Bronchial epithelial cell (primary cell): Measurements from ENCODE around the gene S100A4. TPM values are rescaled to one million over a fixed set of nuclear protein-coding genes. Genes with fewer than 3 reads are reported as not detected.
A peak's percentile ranks its signal among the peaks of the same experiment; 100 is the strongest.
"Not testable (repeated sequence)": the region's sequence is repeated elsewhere in the genome, so short reads cannot be mapped to it uniquely, and the experiment has no call there.

Experiments used
- DNase-seq: peaks from one replicate; pipeline ENCODE4 v3.0.0-alpha.2; 2010; ENCODE audit warnings: low read depth
- FAIRE-seq: peaks from 2 replicates; lab custom pipeline; 2011; peaks lifted over from hg19 to GRCh38; lab: Jason Lieb, UNC
- H3K27me3 ChIP-seq: 2 replicates; pipeline ENCODE4 v1.5.1; 2011; ENCODE audit warnings: low read length; ENCODE audit not compliant: control insufficient read depth, insufficient read depth
- H3K36me3 ChIP-seq: 2 replicates; pipeline ENCODE4 v1.5.1; 2011; ENCODE audit warnings: low read length; ENCODE audit not compliant: control insufficient read depth, insufficient read depth
- H3K4me3 ChIP-seq: 2 replicates; pipeline ENCODE4 v1.5.1; 2011; ENCODE audit warnings: mild to moderate bottlenecking, low read depth, low read length, control low read depth
- total RNA-seq: library from RNA; depleted of rRNA; stranded (reverse); fragments of >200 nt; gene quantifications from 2 replicates; pipeline ENCODE4 v1.2.1, GENCODE V29; 2014
- TF ChIP-seq, protein P1 (sequence below): IDR thresholded peaks from 2 replicates; pipeline ENCODE4 v1.5.1; 2011; ENCODE audit warnings: mild to moderate bottlenecking, moderate library complexity, low read length, control low read depth, inconsistent platforms; ENCODE audit not compliant: insufficient read depth, severe bottlenecking

Gene S100A4
- total RNA-seq, 1 donor from 2014 or later = 10.8 TPM

DNA sequence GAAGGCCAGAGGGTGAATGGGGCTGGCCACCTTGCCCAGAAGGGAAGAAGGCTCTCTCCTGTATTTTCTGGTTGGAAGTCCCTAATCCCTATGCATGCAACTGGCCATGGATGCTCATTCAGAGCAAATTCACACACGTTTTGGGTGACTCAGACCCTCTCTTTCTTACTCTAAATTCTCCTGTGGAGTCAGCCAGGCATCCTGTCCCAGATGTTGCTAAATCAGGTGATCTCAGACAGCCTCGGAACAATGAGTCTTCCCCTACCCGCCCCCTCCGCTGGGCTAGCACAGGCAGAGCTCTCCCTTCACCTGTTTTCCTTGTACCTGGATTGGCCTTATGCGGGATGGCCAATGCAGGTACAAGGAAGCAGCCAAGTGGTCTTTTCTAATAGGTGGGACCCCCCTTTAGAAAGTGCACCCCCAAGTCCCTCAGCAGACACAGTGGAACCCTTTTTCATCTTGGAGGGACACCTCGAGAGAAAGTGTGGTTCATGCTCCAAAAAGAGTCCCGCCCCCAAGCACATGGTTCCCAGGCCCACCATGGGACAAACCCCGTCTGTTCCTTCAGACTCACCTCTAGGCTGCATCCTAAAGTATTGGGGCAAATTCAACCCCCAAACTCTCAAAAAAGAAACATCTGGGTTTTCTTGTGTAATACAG, 18.5 kb downstream of the S100A4 start:
- FAIRE-seq (peak; percentile 90), DNase-seq (peak; percentile 98)
- no peak overlapping the region for H3K4me3 ChIP-seq
- H3K27me3 ChIP-seq = no peaks in the 10 kb centered on the region
- TF ChIP-seq, protein P1, sequence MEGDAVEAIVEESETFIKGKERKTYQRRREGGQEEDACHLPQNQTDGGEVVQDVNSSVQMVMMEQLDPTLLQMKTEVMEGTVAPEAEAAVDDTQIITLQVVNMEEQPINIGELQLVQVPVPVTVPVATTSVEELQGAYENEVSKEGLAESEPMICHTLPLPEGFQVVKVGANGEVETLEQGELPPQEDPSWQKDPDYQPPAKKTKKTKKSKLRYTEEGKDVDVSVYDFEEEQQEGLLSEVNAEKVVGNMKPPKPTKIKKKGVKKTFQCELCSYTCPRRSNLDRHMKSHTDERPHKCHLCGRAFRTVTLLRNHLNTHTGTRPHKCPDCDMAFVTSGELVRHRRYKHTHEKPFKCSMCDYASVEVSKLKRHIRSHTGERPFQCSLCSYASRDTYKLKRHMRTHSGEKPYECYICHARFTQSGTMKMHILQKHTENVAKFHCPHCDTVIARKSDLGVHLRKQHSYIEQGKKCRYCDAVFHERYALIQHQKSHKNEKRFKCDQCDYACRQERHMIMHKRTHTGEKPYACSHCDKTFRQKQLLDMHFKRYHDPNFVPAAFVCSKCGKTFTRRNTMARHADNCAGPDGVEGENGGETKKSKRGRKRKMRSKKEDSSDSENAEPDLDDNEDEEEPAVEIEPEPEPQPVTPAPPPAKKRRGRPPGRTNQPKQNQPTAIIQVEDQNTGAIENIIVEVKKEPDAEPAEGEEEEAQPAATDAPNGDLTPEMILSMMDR = no peak
- no peaks in the 10 kb centered on the region for H3K36me3 ChIP-seq

- H3K36me3 ChIP-seq = no peaks in the 10 kb centered on the region
- peak; percentile 97 for FAIRE-seq
- H3K4me3 ChIP-seq = no peak overlapping the region
- TF ChIP-seq, protein P1 = no peak
- no peaks in the 10 kb centered on the region for H3K27me3 ChIP-seq
- peak; percentile 93 for DNase-seq
Measured at GRCh38 chr1:153526132-153526543, 19.5 kb downstream of the S100A4 start.

DNA sequence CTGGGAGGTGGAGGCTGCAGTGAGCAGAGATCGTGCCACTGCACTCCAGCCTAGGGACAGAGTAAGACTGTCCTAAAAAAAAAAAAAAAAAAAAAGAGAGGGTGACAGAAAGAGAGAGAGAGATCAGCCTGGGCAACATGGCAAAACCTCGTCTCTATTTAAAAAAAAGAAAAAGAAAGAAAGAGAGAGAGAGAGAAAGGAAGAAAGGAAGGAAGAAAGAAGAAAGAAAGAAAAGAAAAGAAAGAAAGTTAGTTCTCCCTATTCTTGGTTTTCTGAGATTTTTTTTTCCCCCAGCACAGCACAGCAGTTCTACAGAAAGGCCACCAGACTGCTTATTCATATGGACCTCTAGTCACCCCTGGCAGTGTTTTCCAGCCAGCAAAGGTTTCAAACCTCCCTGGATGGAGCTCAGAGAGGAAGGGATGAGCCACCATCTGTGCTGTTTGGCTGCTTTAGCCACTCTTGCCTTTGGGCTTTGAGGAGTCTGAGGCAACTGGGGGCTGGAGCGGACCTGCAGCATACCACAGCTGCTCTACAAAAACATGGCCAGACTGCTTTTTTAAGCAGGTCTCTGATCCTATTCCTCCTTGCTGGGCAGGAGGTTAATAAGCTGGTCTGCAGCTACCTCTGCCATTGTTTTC, 20.4 kb downstream of the S100A4 start:
- H3K36me3 ChIP-seq = no peaks in the 10 kb centered on the region
- peak; percentile 44 for DNase-seq
- TF ChIP-seq, protein P1 = no peak
- FAIRE-seq = no peak
- H3K4me3 ChIP-seq = no peak overlapping the region
- no peaks in the 10 kb centered on the region for H3K27me3 ChIP-seq

DNA sequence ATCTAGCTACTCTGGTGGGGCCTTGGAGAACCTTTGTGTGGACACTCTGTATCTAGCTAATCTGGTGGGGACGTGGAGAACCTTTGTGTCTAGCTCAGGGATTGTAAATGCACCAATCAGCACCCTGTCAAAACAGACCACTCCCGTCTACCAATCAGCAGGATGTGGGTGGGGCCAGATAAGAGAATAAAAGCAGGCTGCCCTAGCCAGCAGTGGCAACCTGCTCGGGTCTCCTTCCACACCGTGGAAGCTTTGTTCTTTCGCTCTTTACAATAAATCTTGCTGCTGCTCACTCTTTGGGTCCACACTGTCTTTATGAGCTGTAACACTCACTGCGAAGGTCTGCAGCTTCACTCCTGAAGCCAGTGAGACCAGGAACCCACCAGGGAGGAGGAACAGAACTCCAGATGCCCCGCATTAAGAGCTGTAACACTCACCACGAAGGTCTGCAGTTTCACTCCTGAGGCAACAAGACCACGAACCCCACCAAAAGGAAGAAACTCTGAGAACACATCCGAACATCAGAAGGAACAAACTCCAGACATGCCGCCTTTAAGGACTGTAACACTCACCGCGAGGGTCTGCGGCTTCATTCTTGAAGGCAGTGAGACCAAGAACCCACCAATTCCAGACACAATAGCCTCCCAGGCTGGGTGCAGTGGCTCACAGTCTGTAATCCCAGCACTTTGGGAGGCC, 23.1 kb downstream of the S100A4 start:
- H3K4me3 ChIP-seq, FAIRE-seq, DNase-seq: not testable (repeated sequence)

GRCh38 chr1:153521808-153522207, 23.8 kb downstream of the S100A4 start:
- H3K27me3 ChIP-seq, H3K4me3 ChIP-seq, FAIRE-seq, H3K36me3 ChIP-seq, DNase-seq: not testable (repeated sequence)

More for the DNA sequence above, 23.1 kb downstream of the S100A4 start:
- not testable (repeated sequence) for H3K36me3 ChIP-seq, H3K27me3 ChIP-seq

- Histone ChIP-seq H3K27me3 (no peaks in the 10 kb centered on the region), H3K4me3 (no peak overlapping the region), H3K36me3 (no peaks in the 10 kb centered on the region)
- FAIRE-seq = no peak
- TF ChIP-seq, protein P1 = no peak
- DNase-seq = no peak
Measured at GRCh38 chr1:153520818-153521476, 24.7 kb downstream of the S100A4 start.

- not testable (repeated sequence) for H3K4me3 ChIP-seq, H3K27me3 ChIP-seq, DNase-seq, FAIRE-seq, H3K36me3 ChIP-seq
Measured at GRCh38 chr1:153520137-153520691, 25.4 kb downstream of the S100A4 start.
